Measurements from ENCODE around the gene CDK7.
"Not testable (repeated sequence)": the region's sequence is repeated elsewhere in the genome, so short reads cannot be mapped to it uniquely, and the experiment has no call there.

The CDK7 gene

GRCh38 chr5:69237877-69238276 lies 3.2 kb downstream of the CDK7 start:
- DNase-seq (ENCODE audit: low spot score) = no peak

GRCh38 chr5:69238760-69239251 lies 4.1 kb downstream of the CDK7 start:
- DNase-seq (ENCODE audit: low spot score) = no peak

- DNase-seq (ENCODE audit: low spot score) = no peak
These were observed 7.7 kb downstream of the CDK7 start for GRCh38 chr5:69242215-69242927.

GRCh38 chr5:69245031-69245430 lies 10.3 kb downstream of the CDK7 start:
- DNase-seq (ENCODE audit: low spot score) = no peak

DNA sequence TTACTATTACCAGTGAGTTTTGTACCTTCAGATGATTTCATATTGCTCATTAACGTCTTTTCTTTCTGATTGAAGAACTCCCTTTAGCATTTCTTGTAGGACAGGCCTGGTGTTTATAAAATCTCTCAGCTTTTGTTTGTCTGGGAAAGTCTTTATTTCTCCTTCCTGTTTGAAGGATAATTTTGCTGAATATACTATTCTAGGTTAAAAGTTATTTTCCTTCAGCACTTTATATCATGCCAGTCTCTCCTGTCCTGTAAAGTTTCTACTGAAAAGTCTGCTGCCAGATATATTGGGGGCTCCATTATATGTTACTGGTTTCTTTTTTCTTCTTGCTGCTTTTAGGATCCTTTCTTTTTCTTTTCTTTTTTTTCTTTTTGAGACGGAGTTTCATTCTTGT lies 13.3 kb downstream of the CDK7 start:
- no peak for DNase-seq (ENCODE audit: low spot score)

DNA sequence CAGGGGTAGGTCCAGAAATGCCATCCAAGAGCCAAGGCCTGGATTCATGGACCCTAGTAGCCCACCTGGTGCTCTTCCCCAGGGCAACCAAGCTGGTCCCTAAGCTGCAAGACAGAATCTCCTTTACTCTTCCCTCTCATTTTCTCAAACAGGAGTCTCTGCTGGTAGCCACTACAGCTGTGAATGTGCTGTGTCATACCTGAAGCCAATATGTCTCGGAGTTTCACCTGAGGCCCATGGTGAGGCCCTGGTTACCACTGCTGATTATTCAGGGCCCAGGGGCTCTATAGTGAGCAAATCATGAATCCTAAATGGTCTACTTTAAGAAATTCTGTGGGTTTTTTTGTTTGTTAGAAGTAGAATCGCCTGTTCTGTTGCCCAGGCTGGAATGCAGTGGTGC lies 15.9 kb downstream of the CDK7 start:
- no peak for DNase-seq (ENCODE audit: low spot score)

GRCh38 chr5:69252437-69252836 lies 17.8 kb downstream of the CDK7 start:
- DNase-seq (ENCODE audit: low spot score) = no peak

GRCh38 chr5:69255940-69256339 lies 21.3 kb downstream of the CDK7 start:
- not testable (repeated sequence) for DNase-seq (ENCODE audit: low spot score)

DNA sequence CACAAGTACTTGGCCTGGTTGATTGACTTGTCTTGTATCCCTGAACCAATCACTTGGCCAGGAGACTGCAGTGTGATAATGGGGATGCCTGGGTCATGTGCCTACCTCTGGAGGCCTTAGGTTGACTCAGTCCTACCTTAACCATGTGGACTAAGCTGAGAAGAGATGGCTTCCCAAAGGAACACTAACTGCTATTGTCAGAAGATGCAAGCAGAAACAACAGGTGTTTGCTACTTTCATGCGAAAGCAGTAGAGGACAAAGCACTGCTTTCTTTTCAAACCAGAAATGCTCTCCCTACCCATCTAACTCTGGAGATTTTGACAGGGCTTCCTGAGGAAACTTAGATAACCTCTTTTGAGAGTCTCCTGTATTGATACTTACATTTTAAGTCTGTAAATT lies 22.9 kb downstream of the CDK7 start:
- no peak for DNase-seq (ENCODE audit: low spot score)

DNA sequence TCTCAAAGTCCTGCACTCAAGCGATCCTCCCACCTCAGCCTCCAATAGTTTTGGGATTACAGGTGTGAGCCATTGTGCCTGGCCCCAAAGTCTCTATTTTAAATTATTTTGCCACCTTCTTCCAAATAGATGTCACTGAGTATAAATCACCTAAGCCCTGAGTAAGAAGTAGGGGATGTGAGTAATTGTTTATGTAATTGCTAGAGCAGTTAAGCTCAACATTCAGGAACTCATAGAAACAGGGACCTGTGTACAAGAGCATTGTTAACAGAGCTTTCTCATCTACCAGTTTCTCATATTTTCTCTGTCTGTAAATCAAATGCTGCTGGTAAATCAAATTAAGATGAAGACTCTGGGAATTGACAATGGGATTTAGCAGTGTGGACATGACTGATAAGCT lies 26.3 kb downstream of the CDK7 start:
- DNase-seq (ENCODE audit: low spot score) = no peak

DNA sequence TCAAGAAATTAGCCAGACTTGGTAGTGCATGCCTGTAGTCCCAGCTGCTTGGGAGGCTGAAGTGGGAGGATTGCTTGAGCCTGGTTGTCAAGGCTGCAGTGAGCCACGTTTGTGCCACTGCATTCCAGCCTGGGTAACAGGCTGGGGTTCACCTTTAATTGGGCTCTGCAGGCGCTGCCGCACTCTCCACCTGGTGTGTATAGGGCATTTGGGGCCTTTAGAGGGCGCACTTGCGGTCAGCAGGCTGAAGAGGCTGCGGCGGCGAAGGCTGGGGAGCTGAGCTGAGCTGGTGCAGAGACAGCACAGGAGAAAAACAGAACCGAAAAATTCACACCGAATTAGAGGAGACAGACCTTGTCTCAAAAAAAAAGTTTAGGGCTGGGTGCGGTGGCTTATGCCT lies 31.2 kb downstream of the CDK7 start:
- no peak for DNase-seq (ENCODE audit: low spot score)

DNA sequence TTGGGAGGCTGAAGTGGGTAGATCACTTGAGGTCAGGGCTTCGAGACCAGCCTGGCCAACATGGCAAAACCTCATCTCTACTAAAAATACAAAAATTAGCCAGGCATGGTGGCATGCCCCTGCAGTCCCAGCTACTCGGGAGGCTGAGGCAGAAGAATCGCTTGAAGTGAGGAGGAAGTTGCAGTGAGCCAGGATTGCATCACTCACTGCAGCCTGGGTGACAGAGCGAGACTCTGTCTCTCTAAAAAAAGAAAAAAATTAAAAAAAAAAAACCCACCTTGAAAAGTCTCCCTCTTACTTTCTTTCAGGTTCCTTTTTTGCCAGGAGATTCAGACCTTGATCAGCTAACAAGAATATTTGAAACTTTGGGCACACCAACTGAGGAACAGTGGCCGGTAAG lies 34.2 kb downstream of the CDK7 start:
- no peak for DNase-seq (ENCODE audit: low spot score)

DNA sequence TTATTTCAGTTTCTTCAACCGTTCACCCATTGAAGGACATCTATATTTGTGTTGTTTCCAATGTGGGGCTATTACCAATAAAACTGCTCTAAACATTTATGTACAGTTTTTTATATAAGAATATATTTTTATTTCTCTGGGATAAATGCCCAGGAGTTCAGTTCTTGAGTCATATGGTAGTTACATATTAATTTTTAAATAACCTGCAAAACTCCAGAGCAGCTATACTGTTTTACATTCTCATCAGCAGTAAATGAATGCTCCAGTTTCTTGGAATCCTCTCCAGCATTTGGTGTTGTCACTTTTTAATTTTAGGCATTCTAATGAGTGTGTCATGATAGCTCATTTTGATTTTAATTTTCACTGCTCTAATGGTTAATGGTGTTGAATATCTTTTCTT lies 36.2 kb downstream of the CDK7 start:
- no peak for DNase-seq (ENCODE audit: low spot score)

DNA sequence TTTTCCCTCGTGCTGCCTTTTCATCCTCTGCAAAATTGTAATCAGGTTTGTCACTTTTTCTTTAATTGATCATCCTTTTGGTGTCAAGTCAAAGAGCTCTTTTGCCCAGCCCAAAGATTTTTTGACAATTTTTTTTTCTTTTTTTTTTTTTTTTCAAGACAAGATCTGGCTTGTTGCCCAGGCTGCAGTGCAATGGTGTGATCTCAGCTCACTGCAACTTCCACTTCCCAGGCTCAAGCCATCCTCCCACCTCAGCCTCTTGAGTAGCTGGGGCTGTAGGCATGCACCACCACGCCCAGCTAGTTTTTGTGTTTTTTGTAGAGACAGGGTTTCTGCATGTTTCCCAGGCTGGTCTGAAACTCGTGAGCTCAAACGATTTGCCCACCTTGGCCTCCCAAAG lies 36.7 kb downstream of the CDK7 start:
- no peak for DNase-seq (ENCODE audit: low spot score)

DNA sequence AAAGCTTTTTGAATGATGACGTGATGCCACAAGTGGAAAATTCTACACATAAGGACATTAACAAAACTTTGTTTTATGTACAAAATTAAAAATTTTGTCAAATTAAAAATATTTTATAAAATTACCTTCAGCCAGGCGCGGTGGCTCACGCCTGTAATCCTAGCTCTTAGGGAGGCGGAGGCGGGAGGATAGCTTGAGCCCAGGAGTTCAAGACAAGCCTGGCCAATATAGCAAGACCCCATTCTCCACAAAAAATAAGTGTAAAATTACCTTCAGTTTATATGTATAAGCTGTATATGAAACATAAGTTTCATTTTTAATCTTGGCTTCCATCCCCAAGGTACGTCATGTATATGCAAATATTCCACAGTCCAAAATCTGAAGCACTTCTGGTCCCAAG lies 40.9 kb downstream of the CDK7 start:
- no peak for DNase-seq (ENCODE audit: low spot score)

DNA sequence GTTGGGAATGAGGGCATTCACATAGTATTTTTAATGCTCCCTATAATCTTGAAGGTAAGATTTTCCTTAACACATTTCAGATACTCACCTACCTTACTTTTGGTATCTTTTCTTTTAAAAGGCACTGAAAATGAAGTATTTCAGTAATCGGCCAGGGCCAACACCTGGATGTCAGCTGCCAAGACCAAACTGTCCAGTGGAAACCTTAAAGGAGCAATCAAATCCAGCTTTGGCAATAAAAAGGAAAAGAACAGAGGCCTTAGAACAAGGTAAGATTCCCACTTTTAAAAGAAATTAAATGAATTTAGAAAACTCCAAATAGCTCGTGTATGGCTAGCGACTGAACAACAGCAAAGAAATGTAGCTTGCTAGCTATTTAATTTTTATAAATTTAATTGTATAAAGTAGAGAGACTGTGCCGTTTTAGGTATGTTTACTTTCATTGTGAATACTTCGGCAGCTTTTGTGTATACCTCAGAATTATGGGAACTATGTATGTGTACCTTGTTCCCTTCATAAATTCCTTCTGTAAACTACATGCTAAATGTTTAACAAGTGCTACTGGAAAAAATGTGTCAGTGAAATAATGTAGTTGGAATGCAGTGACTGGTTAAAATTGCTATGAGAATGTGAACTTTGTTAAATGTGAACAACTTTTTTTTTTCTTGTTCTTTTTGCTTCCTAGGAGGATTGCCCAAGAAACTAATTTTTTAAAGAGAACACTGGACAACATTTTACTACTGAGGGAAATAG lies 41.9 kb downstream of the CDK7 start:
- no peak for DNase-seq (ENCODE audit: low spot score)

GRCh38 chr5:69279517-69279916 lies 44.8 kb downstream of the CDK7 start:
- DNase-seq (ENCODE audit: low spot score) = no peak

DNA sequence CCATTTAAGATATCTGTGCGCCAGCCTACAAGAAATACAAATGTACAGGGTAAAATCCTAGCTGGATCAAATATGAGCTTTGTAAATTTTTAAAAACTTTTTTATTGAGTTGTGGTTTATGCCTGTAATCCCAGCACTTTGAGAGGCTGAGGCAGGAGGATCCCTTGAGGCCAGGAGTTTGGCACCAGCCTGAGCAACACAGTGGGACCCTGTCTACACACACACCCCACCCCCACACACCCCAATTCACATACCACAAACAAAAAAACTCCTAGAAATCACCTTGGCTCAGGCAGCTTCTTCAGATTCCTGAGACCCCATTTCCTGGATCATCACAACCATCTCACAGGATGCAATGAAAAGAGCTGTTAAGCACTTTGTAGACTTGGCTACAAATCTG lies 46.4 kb downstream of the CDK7 start:
- no peak for DNase-seq (ENCODE audit: low spot score)

DNA sequence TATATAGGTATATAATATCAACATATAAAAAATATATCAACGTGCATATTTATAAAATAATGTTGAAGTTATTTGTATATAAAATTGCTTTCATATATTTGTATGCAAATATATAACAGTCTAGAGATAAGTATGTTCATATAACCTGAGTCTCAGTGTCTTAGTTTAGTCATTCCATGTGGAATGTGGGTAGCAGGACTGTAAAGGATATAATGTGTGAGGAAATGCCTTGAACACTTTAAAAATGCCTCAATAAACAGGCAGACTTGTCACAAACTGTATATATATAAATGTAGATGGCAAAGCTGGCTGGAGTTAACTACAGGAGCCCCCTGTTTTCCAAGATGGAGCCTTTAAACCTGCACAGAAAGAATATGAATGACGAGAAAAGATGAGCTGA lies 49.5 kb downstream of the CDK7 start:
- DNase-seq (ENCODE audit: low spot score) = no peak

GRCh38 chr5:69285448-69286116 lies 50.9 kb downstream of the CDK7 start:
- no peak for DNase-seq (ENCODE audit: low spot score)

DNA sequence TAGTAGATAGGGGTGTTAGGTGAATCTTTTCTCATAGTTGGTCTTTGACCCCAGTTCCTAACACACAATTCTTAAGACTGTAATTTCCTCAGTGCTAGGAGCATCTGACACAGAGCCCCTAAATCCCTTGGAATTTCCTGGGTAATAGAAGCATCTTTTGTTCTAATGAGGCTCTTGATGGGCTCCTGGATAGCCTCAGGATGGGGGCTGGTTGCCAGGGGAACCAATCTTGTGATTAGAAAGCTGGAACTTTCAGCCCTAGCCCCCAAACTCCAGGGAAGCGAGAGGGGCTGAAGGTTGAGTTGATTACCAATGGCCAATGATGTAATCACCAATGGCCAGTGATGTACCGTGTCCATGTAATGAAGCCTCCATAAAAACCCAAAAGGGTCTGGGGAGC lies 53.4 kb downstream of the CDK7 start:
- DNase-seq (ENCODE audit: low spot score) = no peak

DNA sequence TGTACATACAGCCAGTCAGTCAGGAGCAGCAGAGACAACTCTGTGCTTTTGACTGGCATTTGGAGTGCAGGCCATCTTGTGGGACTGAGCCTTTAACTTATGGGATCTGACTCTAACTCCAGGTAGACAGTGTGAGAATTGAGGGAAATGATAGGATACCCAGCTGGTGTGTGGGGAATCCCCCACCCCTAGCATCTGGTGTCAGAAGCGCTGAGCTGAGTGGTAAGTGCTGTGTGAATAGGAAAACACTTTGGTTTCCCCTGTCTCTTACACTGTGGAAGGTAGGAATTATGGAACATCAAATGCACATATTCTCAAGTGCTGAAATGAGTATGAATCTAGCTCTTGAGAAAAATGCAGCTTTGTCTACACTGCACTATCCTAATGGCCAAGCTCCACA lies 54.0 kb downstream of the CDK7 start:
- DNase-seq (ENCODE audit: low spot score) = no peak

GRCh38 chr5:69292306-69292705 lies 57.6 kb downstream of the CDK7 start:
- no peak for DNase-seq (ENCODE audit: low spot score)

Measured in CD4-positive, alpha-beta T cell treated with Interleukin-2 at 100 ng/mL for 4 hours (primary cell).